GM19397 (cell line): Measurements from ENCODE around the gene SYNC.
"Not testable (repeated sequence)": the region's sequence is repeated elsewhere in the genome, so short reads cannot be mapped to it uniquely, and the experiment has no call there.

Experiments
- ATAC-seq: cut with Tn5 transposase; IDR thresholded peaks from one replicate; pipeline ENCODE4 v1.9.1; 2021; ENCODE audit warnings: mild to moderate bottlenecking, moderate library complexity; ENCODE audit not compliant: unreplicated experiment

SYNC gene

DNA sequence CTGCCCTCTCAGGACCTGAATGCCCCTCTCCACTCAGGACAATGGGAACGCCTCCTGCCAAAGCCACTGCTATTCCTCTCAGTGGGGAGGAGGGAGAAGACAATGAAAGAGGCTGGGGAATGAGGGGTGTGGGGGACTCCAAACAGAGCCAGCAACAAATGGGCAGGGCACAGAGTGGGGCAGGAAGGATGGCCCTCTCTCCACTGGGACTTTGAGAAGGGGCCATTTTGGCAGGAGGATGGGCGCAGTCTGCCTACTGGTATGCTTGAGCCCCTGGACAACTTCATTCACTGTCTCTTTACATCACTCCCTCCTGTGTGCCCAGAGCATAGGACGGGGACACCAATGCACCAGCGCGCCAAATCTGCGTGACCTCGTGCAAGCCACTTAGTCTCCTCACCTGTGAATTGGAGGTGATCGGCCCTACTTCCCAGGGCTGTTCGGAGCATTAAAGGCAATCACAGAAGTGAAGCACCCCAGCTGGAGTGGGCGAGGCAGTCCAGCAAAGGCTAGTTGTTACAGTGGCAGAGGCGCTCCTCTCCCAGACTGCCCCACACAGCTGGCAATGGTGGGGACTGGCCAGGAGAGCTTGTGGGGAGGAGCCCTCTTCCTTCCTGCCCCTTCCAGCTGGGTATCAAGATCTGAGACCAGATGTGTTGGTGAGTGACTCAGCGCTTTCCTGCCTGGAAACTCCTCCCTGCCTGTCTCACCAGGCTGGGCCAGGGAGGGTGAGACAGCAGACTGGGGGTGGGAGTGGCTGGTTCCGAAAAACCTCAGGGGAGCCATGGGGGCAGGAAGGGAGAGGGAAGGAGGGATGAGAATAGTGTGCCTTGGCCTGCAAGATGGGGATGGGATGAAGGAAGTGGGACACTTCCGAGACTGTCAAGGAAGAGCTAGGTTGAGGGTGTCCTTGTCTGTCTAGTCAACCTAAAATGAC is 22.4 kb upstream of the SYNC start:
- no peak for ATAC-seq

DNA sequence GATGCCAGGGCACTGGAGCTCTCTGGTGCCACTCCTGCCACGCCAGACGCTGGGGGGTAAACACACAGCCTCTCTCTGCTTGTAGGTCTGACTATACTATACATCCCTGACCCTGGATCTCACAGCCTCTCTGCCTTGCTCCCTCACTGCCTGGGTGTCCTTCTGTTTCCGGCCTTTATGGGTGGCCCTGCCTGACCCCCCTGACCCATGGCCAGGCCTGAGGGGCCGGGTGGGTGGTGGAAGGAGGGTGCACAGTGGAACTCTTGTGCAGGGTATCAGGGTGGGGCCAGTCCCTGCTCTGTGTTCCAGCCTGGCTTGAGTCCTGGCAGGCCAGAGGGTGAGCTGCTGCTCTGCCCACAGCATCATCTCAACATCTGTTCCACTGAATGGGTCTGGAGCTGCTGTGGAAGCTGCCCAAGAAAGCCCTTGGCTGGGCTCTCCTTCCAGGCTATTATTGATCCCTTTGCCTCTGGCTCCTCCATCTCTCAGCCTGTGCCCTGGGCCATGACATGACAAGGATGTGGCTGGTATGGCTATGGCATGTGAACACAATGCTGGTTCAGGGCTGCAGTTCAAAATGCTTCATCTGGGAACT is 17.2 kb upstream of the SYNC start:
- no peak for ATAC-seq

DNA sequence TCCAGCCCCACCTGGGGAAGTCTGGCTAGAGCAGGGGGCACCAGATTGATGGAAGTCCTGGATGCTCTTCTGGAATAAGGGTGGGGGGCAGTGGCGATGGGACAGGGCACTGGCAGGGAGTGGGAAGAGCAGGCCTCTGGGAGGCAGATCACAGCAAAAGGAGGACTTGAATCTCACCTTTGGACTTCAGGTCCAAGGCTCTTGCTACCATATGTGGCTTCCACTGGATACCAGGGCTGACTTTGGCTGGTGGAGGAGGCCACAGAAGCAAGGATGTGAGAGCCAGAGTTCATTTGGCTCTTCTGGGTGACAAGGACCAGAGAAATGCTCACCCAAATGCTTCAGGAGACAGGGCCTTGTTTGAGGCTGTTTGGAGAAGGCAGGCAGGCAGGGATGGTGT is 16.0 kb upstream of the SYNC start:
- ATAC-seq: no peak

DNA sequence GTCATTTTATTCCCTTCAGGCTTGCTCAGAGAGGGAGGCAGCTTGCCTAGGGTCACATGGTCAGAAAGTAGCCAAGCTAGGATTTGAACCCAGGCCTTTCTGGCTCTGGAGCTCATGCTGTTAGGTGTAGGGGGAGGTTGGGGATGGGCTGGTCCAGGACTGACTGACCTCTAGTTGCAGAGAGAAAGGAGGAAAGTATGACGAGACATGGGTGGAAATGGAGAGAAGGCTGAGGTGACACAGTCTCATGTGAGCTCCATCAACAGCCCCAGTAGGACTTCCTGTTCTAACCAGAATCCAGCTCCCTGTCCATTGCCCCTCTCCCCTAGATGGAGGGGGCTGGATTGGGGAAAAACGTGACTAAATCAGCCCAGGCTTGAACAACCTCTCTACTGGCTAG is 15.5 kb upstream of the SYNC start:
- no peak for ATAC-seq

DNA sequence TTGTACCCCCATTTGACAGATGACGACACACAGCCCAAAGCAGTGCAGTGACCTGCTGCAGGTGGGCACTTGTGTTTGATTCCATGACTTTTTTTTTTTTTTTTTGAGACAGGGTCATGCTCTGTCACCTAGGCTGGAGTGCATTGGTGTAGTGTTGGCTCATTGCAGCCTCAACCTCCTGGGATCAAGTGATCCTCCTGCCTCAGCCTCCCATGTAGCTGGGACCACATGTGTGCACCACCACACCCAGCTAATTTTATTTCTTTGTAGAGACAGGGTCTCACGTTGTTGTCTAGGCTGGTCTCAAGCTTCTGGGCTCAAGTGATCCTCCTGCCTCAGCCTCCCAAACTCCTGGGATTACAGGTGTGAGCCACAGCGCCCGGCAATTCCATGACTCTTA is 14.9 kb upstream of the SYNC start:
- no peak for ATAC-seq

DNA sequence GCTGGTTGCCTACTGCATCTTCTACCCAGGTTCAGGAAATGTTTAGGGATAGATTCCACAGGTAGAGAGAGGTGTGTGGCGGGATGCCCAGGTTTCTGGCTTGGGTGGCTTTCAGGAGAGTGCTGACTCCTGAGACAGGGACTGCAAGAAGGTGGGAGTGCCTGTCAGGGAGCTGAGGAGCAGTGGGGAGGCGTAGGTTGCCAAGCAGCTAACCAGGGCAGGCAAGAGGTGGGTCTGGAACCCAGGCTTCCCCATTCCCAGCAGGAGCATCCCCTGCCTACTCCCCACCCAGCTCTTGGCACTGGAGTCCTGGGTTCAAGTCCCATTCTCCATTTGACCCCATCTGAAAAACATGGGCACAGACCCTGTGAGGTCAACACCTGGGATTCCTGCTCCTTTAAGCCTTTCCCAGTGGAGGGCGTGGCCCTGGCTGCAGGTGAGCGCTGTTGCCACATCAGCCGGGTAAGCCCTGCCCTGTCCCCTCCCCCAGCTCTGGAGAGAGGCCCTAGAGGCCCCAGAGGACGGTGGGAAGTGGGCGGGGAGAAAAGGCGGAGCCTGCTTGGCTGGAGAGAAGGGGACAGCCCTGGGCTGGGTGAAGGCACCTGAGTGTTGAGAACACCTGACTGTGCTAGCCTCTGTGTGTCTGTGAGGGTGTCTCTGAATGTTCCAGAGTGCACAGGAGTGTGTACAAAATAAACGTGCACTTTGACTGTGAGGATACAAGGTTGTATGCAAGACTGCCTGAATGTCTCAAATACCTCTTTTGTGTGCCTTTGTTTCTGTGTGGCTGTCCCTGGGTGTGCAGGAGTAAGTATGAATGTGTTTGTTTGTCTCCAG is 14.0 kb upstream of the SYNC start:
- no peak for ATAC-seq

DNA sequence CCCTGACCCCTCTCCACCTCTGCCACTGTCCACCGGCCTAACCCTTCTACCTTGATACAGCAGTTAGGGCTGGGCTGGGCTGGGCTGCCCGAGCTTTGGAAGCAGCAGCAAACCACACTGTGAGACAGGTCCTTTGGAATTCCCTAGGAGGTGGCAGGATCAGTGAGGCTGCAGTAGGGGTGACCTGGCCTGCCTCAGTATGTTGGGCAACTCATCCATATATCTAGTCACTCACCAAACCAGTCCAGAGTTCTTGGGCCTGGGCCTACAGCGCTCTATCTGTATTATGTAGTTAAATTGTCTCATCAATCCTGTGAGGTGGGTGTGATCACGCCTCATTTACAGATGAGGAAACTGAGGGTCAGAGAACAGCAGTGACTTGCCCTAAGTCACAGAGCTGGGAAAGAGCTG is 13.3 kb upstream of the SYNC start:
- no peak for ATAC-seq

DNA sequence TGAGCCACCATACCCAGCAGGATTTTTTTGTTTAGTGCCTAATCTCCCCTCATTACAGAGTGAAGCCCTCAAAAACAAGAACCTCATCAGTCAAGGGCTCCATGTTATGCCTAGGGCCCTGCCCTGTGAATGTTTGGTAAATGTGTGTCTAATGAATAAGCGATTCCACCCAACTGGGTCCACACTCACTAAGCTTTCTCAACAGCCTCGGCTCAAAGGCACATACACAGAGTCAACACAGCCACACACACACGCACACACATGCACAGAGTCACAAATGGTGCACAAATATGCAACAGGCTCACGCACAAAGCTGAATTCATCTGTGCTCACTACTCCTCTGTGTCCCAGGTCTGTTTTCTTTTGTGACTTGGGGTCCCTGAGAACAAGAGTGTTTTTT is 11.7 kb upstream of the SYNC start:
- no peak for ATAC-seq

DNA sequence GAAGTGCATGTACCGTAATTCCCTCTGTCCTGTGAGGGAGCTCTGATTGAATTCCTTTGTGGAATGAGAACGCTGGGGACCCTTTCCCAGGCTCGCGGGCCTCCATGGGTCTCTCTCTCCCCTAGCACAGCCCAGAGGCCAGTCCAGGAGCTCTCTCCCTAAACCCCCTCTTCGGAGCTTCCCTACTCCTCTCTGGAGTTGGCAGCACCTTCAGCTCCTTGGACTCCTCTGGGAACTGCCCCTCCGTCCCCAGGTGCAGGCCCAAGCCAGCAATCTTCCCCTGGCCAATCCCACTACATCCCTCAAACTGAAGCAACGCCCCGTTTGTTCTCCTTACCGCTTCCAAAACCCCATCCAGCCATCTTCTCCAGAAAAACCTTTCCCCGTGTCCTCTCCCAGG is 10.5 kb upstream of the SYNC start:
- no peak for ATAC-seq

DNA sequence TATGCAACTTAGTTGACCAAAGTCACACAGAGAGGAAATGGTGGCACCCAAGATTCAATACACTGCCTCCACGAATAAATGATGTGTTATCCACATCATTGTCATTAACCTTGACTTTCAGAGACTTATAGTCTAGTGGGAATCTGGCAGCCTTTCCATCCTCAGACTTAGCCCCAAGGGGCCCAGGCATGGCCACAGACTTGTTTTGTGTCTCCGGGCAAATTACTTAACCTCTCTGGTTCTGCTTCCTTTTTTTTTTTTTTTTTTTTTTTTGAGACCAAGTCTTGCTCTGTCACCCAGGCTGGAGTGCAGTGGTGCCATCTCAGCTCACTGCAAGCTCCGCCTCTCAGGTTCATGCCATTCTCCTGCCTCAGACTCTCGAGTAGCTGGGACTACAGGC is 8.7 kb upstream of the SYNC start:
- ATAC-seq: not testable (repeated sequence)

DNA sequence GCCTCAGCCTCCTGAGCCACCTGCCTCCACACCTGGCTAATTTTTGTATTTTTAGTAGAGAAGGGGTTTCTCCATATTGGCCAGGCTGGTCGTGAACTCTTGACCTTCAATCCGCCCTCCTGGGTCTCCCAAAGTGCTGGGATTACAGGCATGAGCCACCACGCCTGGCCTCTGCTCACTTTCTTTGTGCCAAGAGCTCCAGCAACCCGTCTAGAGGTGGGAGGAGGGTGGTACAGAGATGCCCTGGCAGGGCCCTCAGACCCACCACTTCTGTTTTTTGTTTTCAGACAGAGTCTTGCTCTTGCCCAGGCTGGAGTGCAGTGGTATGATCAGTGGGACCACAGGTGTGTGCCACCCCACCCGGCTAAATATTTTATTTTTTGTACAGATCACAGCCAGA is 6.9 kb upstream of the SYNC start:
- ATAC-seq: no peak

DNA sequence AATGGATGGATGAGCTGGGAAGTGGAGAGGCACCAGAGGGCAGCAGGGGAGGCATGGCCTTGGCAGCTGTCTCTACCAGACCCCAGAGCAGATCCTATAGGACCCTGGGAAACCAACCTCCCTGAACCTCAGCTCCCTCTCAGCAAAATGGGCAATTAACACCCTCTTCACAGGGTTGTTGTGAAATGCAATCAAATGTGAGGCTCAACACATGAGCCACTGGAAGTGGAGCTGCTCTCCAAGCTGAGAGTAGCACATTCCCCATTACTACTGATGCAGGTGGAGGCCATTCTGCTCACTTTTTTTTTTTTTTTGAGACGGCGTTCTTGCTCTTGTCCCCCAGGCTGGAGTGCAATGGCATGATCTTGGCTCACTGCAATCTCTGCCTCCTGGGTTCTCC is 6.5 kb upstream of the SYNC start:
- no peak for ATAC-seq

DNA sequence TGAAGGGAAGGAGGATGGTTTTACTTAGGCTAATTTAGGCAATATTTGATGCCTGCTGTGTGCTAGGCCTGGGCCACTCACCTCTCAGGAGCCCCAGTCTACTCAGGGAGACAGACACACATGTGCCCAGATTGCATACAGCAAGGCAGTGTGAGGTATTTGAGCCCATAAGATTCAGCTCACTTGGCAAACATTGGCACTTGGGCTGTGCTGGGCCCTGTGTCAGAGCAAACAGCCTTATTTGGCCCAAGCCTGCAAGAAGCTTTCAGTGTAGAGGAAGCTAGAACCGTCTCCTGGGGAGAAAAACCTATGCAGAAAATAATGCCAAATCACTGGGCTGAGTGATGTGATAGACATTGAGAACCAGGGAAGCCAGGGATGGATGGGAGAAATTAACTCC is 3.9 kb upstream of the SYNC start:
- ATAC-seq: no peak

DNA sequence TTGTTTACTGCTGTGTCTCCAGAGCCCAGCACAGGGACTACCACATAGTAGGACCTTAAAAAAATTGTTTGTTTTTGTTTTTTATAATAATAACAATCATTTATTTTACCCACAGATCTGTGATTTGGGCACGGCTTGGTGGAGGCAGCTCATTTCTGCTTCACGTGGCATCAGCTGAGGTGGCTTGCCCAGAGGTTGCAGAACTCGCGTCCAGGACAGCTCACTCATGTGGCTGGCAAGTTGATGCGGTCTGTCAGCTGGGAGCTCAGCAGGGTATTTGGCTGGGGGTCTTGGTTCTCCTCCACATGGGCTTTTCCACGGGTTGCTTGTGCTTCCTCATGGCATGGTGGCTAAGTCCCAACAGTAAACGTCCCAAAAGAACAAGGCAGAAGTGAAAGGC is 2.9 kb upstream of the SYNC start:
- no peak for ATAC-seq

DNA sequence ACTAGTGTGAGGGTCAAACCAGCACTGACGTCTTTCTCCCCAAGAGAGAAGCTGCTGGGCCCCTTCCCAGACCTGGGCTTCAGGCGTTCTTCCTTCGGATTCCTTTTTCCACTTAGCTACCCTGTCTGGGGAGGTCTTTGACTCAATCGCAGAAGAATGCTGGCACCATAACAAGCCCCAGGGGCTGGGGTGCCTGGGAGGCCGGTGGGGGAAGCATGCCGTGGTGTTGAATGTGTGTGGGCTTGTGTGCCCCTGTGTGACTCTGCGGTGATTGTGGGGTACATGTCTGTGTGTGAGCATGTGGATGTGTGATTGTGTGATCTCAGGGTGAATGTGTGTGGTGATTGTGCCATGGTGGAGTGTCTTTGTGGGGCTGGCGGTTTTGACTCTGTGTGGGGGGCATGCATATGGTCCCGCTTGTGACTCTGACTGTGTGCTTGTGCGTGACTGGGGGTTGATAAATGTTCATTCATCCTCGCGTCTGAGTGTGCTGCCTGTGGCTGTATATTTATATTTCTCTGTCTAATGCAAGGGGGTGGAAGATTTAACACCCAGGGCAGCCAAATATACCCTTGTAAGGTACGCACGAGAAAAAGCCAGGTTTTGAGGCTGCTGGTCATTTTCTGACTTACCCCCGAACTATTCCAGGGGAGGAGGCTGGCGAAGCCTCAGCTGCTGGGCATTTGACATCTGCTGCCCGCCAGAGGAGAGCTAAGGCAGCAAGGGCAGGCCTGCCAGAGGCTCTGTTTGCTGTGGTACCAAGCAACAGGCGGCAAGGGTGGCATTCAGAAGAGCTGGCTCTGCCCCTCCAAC is 1.1 kb upstream of the SYNC start:
- ATAC-seq: no peak

DNA sequence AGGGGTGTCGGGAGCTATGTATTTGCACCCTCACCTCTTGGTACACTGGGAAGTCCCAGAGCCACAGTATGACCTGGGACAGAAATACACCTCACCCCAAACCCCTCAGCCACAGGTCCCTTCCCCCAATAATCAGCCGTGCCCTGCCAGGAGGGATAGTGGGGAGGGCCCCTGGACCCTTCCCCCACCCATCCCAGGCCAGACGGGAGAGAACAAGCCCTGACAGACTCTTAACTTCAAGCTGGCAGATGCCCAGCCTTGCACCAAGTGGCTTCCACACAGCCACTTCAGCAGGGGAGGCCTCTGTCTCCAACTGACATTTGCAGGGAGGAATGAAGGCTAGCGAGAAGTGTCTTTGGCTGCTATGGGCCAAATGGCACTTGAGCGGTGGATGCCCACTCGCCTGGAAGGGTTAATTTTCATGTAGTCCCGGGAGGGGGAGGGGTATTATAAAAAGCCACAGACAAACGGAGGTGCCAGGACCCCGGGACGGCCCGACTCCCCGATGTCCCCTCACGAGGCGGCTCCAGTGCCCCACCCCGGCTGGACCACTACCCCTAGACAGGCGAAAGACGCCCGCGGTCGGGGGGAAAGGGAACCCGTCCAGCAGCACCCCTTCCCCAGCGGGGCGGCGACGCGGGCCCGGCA is 495 bp downstream of the SYNC start:
- no peak for ATAC-seq

DNA sequence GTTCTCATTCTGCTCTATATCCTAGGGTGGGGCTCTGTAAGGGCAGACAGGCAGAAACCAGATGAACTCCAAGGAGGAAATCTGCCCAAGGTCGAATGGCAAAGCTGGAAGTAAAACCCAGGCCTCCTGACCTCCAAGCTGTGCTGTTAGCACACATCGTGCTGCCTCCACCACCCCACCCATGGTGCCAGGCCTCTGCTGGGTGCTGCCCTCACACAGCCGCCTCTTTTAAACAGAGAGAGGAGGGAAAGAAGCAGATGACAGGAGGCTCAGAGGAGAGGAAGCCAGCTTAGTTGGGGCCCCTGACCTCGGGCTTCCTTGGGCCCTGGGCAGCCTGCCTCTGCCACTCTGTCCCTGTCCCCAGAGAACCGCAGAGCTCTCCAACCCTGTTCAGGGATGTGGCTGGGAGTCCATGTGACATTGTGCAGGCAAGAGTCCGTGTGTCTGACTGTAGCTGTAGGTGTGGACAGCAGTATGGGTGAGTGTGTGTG is 1.1 kb downstream of the SYNC start:
- ATAC-seq: no peak

DNA sequence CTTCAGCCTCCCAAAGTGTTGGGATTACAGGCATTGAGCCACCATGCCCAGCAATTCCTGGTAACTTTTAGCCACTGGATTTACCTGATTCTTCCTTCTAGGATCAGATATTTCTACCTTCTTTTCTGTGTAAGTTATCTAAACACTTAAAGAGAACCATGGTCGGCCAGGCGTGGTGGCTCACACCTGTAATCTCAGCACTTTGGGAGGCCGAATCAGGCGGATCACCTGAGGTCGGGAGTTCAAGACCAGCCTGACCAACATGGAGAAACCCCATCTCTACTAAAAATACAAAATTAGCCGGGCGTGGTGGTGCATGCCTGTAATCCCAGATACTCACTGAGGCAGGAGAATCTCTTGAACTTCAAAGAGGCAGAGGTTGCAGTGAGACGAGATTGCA is 5.6 kb downstream of the SYNC start:
- not testable (repeated sequence) for ATAC-seq

DNA sequence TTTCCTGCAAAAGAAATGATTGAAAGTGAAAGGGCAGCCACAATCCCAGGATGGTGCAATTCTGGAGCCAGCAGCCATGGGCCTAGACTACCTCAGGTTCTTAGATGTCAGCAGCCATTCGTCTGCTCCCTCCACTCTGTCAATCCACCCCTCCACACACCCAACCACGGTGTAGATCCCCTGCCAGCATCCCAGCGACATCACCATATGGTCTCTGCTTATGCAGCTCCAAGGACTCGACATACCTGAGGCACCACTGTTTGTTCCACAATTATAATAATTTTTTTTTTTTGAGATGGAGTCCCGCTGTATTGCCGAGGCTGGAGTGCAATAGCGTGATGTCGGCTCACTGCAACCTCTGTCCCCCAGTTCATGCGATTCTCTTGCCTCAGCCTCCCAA is 6.5 kb downstream of the SYNC start:
- no peak for ATAC-seq
